Measurements from ENCODE around the gene RS1. TPM values are rescaled to one million over a fixed set of nuclear protein-coding genes. Genes with fewer than 3 reads are reported as not detected.

Gene RS1
- total RNA-seq, 1 donor from 2014 or later, result not detected

- Histone ChIP-seq H3K4me3 (no peak overlapping the region), H3K27ac (replicated peaks) (no peak overlapping the region), H3K9me3 (replicated peaks) (no peaks in the 10 kb centered on the region), H3K4me1 (no peaks in the 10 kb centered on the region), H3K27me3 (ENCODE audit: low read depth) (no peaks in the 10 kb centered on the region), H3K36me3 (no peaks in the 10 kb centered on the region)
- TF ChIP-seq, protein P1, sequence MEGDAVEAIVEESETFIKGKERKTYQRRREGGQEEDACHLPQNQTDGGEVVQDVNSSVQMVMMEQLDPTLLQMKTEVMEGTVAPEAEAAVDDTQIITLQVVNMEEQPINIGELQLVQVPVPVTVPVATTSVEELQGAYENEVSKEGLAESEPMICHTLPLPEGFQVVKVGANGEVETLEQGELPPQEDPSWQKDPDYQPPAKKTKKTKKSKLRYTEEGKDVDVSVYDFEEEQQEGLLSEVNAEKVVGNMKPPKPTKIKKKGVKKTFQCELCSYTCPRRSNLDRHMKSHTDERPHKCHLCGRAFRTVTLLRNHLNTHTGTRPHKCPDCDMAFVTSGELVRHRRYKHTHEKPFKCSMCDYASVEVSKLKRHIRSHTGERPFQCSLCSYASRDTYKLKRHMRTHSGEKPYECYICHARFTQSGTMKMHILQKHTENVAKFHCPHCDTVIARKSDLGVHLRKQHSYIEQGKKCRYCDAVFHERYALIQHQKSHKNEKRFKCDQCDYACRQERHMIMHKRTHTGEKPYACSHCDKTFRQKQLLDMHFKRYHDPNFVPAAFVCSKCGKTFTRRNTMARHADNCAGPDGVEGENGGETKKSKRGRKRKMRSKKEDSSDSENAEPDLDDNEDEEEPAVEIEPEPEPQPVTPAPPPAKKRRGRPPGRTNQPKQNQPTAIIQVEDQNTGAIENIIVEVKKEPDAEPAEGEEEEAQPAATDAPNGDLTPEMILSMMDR (IDR thresholded peaks at IDR 0.05; ENCODE audit: borderline replicate concordance), result no peak
- DNase-seq, result no peak
- intact Hi-C loops (cut with micrococcal nuclease), result no loop called here
Observed at GRCh38 chrX:18598413-18598812, 73.5 kb downstream of the RS1 start.

GRCh38 chrX:18596096-18596495, 75.8 kb downstream of the RS1 start:
- H3K4me1 ChIP-seq, result no peaks in the 10 kb centered on the region
- H3K9me3 ChIP-seq (replicated peaks), result no peaks in the 10 kb centered on the region
- no peaks in the 10 kb centered on the region for H3K27me3 ChIP-seq (ENCODE audit: low read depth)
- intact Hi-C loops (cut with micrococcal nuclease), result no loop called here
- no peak overlapping the region for H3K27ac ChIP-seq (replicated peaks)
- no peak overlapping the region for H3K4me3 ChIP-seq
- no peak for DNase-seq
- H3K36me3 ChIP-seq, result no peaks in the 10 kb centered on the region
- TF ChIP-seq, protein P1 (IDR thresholded peaks at IDR 0.05; ENCODE audit: borderline replicate concordance), result no peak

GRCh38 chrX:18594079-18594478, 77.8 kb downstream of the RS1 start:
- TF ChIP-seq, protein P1 (IDR thresholded peaks at IDR 0.05; ENCODE audit: borderline replicate concordance), result no peak
- no peak for DNase-seq
- intact Hi-C loops (cut with micrococcal nuclease), result no loop called here

DNA sequence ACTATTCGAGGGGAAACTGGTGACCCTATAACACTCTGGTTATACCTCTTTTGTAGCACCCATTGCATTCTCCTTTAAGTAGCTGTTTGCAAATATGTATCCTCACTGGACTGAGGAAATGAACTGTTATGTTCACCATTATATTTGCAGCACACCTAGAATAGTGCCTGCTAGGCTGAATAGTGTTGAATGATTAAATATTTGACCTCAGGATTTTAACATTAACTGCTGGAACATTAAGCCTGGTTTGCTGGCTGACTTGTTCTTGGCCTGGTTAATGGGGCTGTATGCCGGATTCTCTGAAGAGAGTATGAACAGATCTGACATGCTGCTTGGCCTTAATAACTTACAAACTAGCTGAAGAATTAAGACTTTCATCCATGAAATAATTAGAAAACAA, 80.1 kb downstream of the RS1 start:
- H3K27ac ChIP-seq (replicated peaks), result no peak overlapping the region
- intact Hi-C loops (cut with micrococcal nuclease), result no loop called here
- H3K4me1 ChIP-seq, result no peaks in the 10 kb centered on the region
- no peak for DNase-seq
- TF ChIP-seq, protein P1 (IDR thresholded peaks at IDR 0.05; ENCODE audit: borderline replicate concordance), result no peak
- H3K9me3 ChIP-seq (replicated peaks), result no peaks in the 10 kb centered on the region
- no peaks in the 10 kb centered on the region for H3K27me3 ChIP-seq (ENCODE audit: low read depth)
- H3K36me3 ChIP-seq, result peaks cover 9% of the 10 kb centered on the region
- H3K4me3 ChIP-seq, result no peak overlapping the region

More at GRCh38 chrX:18594079-18594478, 77.8 kb downstream of the RS1 start:
- no peaks in the 10 kb centered on the region for H3K9me3 ChIP-seq (replicated peaks)
- no peaks in the 10 kb centered on the region for H3K4me1 ChIP-seq
- H3K27ac ChIP-seq (replicated peaks), result no peak overlapping the region
- no peaks in the 10 kb centered on the region for H3K27me3 ChIP-seq (ENCODE audit: low read depth)
- H3K4me3 ChIP-seq, result no peak overlapping the region
- no peaks in the 10 kb centered on the region for H3K36me3 ChIP-seq

Other genes starting within 250 kb of the RS1 start
- gene CDKL5, start 246.5 kb downstream of the RS1 start, total RNA-seq, result 9.3 TPM
- 0.58 TPM for gene PPEF1, start 35.5 kb upstream of the RS1 start, total RNA-seq